Astrocyte (in vitro differentiated cells and primary cell): ENCODE data around the gene SCAMP1.

Source experiments
- EZH2 ChIP-seq: IDR thresholded peaks from 2 replicates; pipeline ENCODE4 v1.6.1; 2012; ENCODE audit warnings: mild to moderate bottlenecking, low read length, inconsistent platforms; ENCODE audit not compliant: insufficient read depth
- TF ChIP-seq, protein P1 (sequence below): IDR thresholded peaks from 2 replicates; pipeline ENCODE4 v1.5.1; 2011; ENCODE audit warnings: low read depth, mild to moderate bottlenecking, inconsistent platforms, low read length, moderate library complexity; ENCODE audit not compliant: insufficient read depth

DNA sequence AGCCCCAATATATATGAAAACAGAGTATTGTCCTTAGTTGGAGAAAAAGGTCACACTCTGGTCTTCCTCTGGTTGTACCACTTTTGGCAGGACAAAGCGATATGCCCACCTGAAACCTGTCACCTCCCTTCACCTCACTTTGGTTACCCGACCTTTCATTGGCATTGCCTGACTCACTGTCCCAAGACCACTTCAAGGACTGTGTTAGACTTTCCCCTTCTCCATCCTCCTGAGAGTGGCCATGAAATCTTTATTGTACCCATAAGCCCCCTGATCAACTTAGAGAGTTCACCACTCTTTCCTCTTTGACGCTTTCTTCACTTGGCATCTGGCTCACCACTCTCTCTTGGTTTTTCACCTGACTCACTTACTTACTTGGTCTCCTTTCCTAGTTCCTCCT lies 33.5 kb upstream of the SCAMP1 start:
- TF ChIP-seq, protein P1, sequence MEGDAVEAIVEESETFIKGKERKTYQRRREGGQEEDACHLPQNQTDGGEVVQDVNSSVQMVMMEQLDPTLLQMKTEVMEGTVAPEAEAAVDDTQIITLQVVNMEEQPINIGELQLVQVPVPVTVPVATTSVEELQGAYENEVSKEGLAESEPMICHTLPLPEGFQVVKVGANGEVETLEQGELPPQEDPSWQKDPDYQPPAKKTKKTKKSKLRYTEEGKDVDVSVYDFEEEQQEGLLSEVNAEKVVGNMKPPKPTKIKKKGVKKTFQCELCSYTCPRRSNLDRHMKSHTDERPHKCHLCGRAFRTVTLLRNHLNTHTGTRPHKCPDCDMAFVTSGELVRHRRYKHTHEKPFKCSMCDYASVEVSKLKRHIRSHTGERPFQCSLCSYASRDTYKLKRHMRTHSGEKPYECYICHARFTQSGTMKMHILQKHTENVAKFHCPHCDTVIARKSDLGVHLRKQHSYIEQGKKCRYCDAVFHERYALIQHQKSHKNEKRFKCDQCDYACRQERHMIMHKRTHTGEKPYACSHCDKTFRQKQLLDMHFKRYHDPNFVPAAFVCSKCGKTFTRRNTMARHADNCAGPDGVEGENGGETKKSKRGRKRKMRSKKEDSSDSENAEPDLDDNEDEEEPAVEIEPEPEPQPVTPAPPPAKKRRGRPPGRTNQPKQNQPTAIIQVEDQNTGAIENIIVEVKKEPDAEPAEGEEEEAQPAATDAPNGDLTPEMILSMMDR, result no peak
- TF ChIP-seq EZH2, result no peak
